DOHH2 (cell line): ENCODE data around the gene TRIP6.

Experiments
- H3F3A ChIP-seq: fragments of 200-600 bp; sonication (generic), shearing (Covaris generic); 2 replicates; pipeline ENCODE4 v1.6.0; 2016; ENCODE audit warnings: antibody characterized with exemption, mild to moderate bottlenecking; ENCODE audit not compliant: control insufficient read depth, insufficient read depth
- H3K27ac ChIP-seq: fragments of 200-600 bp; sonication (generic); 2 replicates; pipeline ENCODE4 v1.5.1; 2014; ENCODE audit warnings: low read depth, mild to moderate bottlenecking, low read length, moderate library complexity
- H3K27me3 ChIP-seq: fragments of 200-600 bp; sonication (generic); 2 replicates; pipeline ENCODE4 v1.6.1; 2014; ENCODE audit warnings: mild to moderate bottlenecking, low read length, mixed read lengths; ENCODE audit not compliant: control insufficient read depth
- H3K36me3 ChIP-seq: fragments of 200-600 bp; sonication (generic); 2 replicates; pipeline ENCODE4 v1.6.1; 2014; ENCODE audit warnings: mild to moderate bottlenecking, low read length, moderate library complexity, mixed read lengths; ENCODE audit not compliant: control insufficient read depth
- H3K4me1 ChIP-seq: fragments of 200-600 bp; sonication (generic); 2 replicates; pipeline ENCODE4 v1.6.1; 2014; ENCODE audit warnings: mild to moderate bottlenecking, low read length, mixed read lengths; ENCODE audit not compliant: control insufficient read depth
- H3K4me2 ChIP-seq: fragments of 200-600 bp; sonication (generic); 2 replicates; pipeline ENCODE4 v1.6.0; 2014; ENCODE audit warnings: mild to moderate bottlenecking, low read length, moderate library complexity
- H3K4me3 ChIP-seq: fragments of 200-600 bp; sonication (generic); 2 replicates; pipeline ENCODE4 v1.5.1; 2014; ENCODE audit warnings: mild to moderate bottlenecking, low read length, mixed read lengths
- H3K79me2 ChIP-seq: fragments of 200-600 bp; sonication (generic); 2 replicates; pipeline ENCODE4 v1.6.1; 2014; ENCODE audit warnings: mild to moderate bottlenecking, low read length, mixed read lengths; ENCODE audit not compliant: control insufficient read depth
- H3K9me2 ChIP-seq: fragments of 200-600 bp; sonication (generic); replicated peaks from 2 replicates; pipeline ENCODE4 v1.6.1; 2014; ENCODE audit warnings: mild to moderate bottlenecking, low read length, mixed read lengths; ENCODE audit not compliant: control insufficient read depth
- H3K9me3 ChIP-seq: fragments of 200-600 bp; sonication (generic); 2 replicates; pipeline ENCODE4 v1.6.1; 2014; ENCODE audit warnings: antibody characterized with exemption, low read length, mixed read lengths; ENCODE audit not compliant: control insufficient read depth, insufficient read depth
- H4K20me1 ChIP-seq: fragments of 200-600 bp; sonication (generic); 2 replicates; pipeline ENCODE4 v1.6.0; 2014; ENCODE audit warnings: low read depth, mild to moderate bottlenecking, antibody characterized with exemption, low read length, moderate library complexity; ENCODE audit not compliant: control insufficient read depth, insufficient read depth
- EZH2phosphoT487 ChIP-seq: fragments of 200-600 bp; sonication (generic); IDR thresholded peaks from 2 replicates; pipeline ENCODE4 v1.6.1; 2017; ENCODE audit warnings: borderline replicate concordance, mild to moderate bottlenecking, antibody characterized with exemption, low read length, moderate library complexity, mixed read lengths
- TF ChIP-seq, protein P1 (sequence below): fragments of 200-600 bp; sonication (generic); IDR thresholded peaks from one replicate; pipeline ENCODE4 v1.5.1; 2014; ENCODE audit warnings: antibody characterized with exemption, mild to moderate bottlenecking, low read depth, low read length; ENCODE audit not compliant: poor library complexity, severe bottlenecking

The TRIP6 gene

GRCh38 chr7:100864263-100864845, 2.8 kb upstream of the TRIP6 start:
- 0 out of 2 replicates have a peak, but pooled peaks cover 4% of the 10 kb centered on the region for H3F3A ChIP-seq
- H3K4me2 ChIP-seq = no peak overlapping the region
- H3K4me1 ChIP-seq = peaks cover 41% of the 10 kb centered on the region

GRCh38 chr7:100865372-100865911, 1.7 kb upstream of the TRIP6 start:
- H3K4me3 ChIP-seq = no peak overlapping the region
- 0 out of 2 replicates have a peak overlapping the region, but pooled peaks have one; percentile 86 for H3K4me2 ChIP-seq
- H3K27me3 ChIP-seq = no peaks in the 10 kb centered on the region
- peaks cover 36% of the 10 kb centered on the region for H3K79me2 ChIP-seq
- H4K20me1 ChIP-seq = no peaks in the 10 kb centered on the region
- H3F3A ChIP-seq = 0 out of 2 replicates have a peak, but pooled peaks cover 4% of the 10 kb centered on the region
- H3K36me3 ChIP-seq = peaks cover 33% of the 10 kb centered on the region
- H3K9me2 ChIP-seq = no peaks in the 10 kb centered on the region
- H3K4me1 ChIP-seq = peaks cover 42% of the 10 kb centered on the region
- H3K9me3 ChIP-seq = no peaks in the 10 kb centered on the region
- no peak for TF ChIP-seq EZH2phosphoT487
- TF ChIP-seq, protein P1, sequence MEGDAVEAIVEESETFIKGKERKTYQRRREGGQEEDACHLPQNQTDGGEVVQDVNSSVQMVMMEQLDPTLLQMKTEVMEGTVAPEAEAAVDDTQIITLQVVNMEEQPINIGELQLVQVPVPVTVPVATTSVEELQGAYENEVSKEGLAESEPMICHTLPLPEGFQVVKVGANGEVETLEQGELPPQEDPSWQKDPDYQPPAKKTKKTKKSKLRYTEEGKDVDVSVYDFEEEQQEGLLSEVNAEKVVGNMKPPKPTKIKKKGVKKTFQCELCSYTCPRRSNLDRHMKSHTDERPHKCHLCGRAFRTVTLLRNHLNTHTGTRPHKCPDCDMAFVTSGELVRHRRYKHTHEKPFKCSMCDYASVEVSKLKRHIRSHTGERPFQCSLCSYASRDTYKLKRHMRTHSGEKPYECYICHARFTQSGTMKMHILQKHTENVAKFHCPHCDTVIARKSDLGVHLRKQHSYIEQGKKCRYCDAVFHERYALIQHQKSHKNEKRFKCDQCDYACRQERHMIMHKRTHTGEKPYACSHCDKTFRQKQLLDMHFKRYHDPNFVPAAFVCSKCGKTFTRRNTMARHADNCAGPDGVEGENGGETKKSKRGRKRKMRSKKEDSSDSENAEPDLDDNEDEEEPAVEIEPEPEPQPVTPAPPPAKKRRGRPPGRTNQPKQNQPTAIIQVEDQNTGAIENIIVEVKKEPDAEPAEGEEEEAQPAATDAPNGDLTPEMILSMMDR = peak; percentile 11
- no peak overlapping the region for H3K27ac ChIP-seq

More at GRCh38 chr7:100864263-100864845, 2.8 kb upstream of the TRIP6 start:
- Histone ChIP-seq H3K4me3 (no peak overlapping the region), H3K79me2 (peaks cover 30% of the 10 kb centered on the region), H3K27ac (no peak overlapping the region), H3K36me3 (peaks cover 34% of the 10 kb centered on the region), H4K20me1 (no peaks in the 10 kb centered on the region), H3K9me3 (no peaks in the 10 kb centered on the region), H3K27me3 (no peaks in the 10 kb centered on the region), H3K9me2 (no peaks in the 10 kb centered on the region)
- TF ChIP-seq, protein P1 = no peak
- TF ChIP-seq EZH2phosphoT487 = no peak

DNA sequence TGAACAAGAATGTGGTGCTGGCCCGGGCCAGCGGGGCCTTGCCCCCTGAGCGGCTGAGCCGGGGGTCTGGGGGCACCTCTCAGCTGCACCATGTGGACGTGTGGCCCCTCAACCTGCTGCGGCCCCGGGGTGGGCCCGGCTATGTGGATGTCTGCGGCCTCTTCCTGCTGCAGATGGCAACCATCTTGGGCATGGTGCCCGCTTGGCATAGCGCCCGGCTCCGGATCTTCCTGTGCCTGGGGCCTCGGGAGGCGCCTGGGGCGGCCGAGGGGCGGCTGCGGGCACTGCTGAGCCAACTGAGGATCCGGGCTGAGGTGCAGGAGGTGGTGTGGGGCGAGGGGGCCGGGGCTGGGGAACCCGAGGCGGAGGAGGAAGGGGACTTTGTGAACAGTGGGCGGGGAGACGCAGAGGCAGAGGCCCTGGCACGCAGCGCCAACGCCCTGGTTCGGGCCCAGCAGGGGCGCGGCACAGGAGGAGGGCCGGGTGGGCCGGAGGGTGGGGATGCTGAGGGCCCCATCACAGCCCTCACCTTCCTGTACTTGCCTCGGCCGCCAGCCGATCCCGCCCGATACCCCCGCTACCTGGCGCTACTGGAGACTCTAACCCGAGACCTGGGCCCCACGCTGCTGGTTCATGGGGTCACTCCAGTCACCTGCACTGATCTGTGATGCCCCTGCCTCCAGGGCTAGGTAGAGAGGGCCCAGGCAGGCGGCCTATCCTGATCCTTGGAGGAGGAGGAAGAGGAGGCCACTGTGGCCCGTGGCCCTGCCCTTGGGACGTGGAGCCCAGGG, 1.1 kb upstream of the TRIP6 start:
- Histone ChIP-seq H3K9me3 (no peaks in the 10 kb centered on the region), H3K36me3 (peaks cover 33% of the 10 kb centered on the region), H3K79me2 (peaks cover 40% of the 10 kb centered on the region), H4K20me1 (no peaks in the 10 kb centered on the region), H3K27ac (peak overlapping the region; percentile 70), H3K4me3 (peak overlapping the region; percentile 80), H3K27me3 (no peaks in the 10 kb centered on the region), H3K9me2 (no peaks in the 10 kb centered on the region), H3F3A (peaks cover 4% of the 10 kb centered on the region; the same call in 1 of the 2 replicates), H3K4me2 (peak overlapping the region; percentile 86), H3K4me1 (peaks cover 36% of the 10 kb centered on the region)
- TF ChIP-seq EZH2phosphoT487 = no peak
- TF ChIP-seq, protein P1 = peak; percentile 15
